NOMO-1 (cell line): ENCODE measurements around the gene RAB7B.

ENCODE experiments used
- DNase-seq, 2 experiments: peaks; one replicate each; lab custom pipeline; 2025; ENCODE audit not compliant: unreplicated experiment in 2 of 2; lab: John Stamatoyannopoulos, UW

RAB7B gene

GRCh38 chr1:205975387-205975998 lies 27.7 kb downstream of the RAB7B start:
- no peak for DNase-seq

GRCh38 chr1:205974712-205975111 lies 28.5 kb downstream of the RAB7B start:
- no peak for DNase-seq

GRCh38 chr1:205973377-205974232 lies 29.6 kb downstream of the RAB7B start:
- no peak for DNase-seq

- no peak for DNase-seq
Observed at GRCh38 chr1:205972491-205973168, 30.6 kb downstream of the RAB7B start.

- no peak for DNase-seq
Observed at GRCh38 chr1:205972081-205972480, 31.1 kb downstream of the RAB7B start.

GRCh38 chr1:205971082-205971481 lies 32.1 kb downstream of the RAB7B start:
- no peak for DNase-seq

DNA sequence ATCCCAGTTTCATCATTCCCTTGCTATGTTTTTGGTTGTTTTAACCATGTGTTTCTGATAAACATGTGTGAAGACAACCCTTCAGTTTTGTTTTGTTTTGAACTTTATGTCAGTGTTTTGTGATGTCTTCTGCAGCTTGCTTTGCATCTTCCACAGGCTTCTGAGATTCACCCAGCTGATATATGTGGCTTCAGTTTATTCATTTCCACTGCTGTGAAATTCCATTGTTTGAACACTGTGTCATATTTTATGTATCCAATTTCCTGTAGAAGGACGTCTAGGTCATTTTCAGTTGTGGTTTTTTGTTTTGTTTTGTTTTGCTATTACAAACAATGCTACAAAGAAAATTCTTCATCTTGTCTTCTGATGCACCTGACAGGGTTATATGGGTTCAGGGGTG lies 32.7 kb downstream of the RAB7B start:
- no peak for DNase-seq

GRCh38 chr1:205969229-205969628 lies 34.0 kb downstream of the RAB7B start:
- DNase-seq: no peak

- no peak for DNase-seq
Observed at GRCh38 chr1:205967554-205968335, 35.5 kb downstream of the RAB7B start.

DNA sequence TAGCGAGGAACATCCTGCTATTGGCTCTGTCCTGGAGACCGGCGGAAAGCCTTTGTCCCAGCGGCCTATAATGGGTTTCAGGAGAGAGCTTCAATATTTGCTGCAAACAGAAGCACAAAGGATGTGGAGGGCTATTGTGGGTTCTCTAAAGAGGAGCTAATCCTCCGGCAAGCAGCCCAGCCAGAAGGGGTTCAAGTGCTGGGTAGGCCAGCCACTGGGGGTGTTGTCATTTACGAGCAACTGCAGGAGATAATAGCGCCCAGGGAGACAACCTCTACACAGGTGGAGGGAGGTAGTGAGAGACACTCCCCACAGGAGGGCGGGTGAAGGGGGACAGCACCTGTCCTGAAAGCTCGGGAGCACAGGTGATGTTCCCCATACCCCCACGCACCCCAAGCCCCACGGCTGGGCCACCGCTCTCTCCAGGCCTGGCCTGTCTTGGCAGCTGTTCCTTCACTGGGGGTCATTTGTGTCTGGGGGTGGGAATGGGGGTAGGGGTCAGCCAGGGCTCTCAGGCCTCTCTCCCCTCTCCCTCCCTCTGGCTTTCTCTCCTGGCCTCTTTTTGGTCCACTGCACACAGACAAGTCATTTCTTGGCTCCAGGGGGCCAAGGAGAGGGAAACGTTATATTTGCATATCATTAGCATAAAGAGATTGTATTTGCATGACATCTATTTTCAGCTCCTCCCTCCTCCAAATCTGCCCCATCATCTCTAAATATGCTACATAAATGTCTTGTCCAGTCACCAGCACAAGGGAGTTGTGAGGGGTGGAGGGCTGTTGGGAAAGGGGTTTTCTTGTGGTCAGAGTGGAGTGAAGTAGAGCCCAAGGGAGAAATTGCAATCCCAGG lies 37.9 kb downstream of the RAB7B start:
- DNase-seq: no peak

DNA sequence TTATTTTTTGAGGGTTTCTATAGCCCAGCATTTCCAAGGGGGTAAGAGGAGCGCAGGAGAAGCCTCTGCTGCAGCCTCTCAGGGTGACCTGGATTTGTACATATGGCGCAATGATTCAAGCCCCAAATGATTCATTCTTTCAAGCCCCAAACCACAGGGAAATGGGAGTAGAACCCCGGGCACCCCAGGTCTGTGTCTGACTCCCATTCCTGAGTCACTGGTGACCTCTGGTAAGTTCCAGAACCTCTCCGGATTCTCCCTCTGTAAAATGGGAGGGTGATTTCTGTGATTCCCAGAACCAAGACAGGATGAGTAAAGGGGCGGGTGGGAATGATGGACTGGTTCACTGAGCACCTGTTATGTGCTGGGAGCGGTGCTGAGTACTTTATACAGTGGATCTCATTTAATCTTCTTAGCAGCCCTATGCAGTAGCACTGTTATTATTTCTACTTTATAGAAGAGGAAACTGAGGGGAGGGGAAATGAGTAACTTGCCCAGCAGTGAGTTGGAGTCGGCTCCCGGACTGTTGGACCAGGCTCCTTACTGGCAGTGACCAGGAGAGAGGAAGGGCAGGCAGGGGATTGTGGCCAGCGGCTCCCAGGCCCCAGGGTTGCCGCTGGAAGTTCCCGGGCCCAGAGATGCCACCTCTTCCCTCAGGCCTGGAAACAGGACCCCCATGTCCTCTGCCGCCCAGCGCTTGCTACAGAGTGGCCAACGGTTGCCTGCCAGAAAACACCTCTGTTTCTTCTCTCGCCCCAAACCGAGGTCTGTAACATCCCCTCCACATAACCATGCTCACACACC lies 39.6 kb downstream of the RAB7B start:
- no peak for DNase-seq

DNA sequence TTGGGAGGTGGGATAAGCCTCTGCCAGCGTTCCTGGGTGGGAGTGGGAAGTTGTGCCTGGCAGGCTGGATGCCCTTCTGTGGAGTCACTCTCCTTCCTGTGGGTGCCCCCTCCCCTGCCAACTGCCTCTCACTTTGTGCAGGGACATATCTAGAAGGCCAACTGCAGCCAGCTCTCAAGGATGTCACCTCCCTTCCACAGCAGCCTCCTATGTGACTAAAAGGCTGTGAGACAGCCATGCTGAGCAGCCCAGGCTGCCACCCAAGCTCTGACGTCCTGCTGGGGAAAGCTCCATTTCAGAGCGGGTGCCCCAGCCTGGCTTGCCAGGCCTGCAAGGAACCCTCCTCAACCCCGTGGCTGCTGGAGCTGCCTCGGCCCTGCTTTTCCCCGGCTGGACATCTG lies 40.4 kb downstream of the RAB7B start:
- DNase-seq: no peak

DNA sequence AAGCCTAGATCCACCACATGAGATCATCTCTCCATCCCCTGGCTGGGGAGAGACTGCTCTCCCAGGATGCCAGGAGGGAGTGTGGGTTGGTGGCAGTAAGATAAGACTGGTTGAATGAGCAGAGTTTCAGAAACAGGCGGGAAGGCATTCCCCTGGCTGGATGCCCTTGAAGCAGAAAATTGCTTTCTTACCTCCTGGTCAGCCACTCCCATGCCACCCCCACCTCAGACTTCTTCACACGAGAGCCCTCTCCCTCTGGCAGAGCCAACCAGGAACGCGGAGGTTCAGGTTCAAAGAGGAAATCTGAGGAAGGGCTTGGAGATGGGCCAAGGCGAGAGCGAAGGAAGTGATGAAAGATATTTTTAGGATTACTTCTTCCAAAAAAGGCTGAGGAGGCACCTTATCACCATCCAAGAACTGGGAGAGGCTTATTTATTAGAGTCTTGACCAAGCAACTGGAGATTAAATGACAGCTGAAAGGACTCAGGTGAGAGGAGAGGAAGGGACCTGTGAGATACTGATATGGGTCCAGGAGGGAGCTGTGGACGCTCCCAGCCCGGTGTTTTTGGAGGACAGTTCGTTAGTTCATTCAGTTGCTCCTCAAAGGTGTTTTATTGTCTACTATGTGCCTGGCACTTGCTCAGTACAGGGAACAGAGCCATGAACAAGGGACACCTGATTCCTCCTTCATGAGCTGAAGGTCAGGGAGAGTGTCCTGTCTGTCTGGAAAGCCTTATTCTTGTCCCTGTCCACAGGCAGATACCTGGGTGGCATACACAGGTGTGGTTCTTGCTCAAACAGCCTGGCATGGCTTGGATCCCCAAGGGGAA lies 41.0 kb downstream of the RAB7B start:
- DNase-seq: no peak

DNA sequence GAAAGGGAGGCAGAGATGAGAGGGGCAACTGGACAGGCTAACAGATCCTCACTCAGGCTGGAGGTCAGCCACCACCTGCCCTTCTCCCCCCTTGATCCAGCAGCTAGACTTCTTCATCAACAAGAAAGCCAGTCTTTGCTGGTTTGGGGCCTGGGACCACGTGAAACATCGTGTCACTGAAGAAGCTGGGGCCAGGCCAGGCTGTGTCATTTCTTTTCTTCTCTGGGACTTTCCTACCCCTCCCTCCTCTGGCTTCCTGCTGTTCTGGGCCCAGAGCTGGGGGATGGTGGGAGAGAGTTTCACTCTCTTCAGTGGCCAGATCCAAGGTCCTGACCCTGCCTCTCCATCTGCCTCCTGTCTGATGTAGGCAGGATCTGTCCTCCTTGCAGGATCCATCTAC lies 41.8 kb downstream of the RAB7B start:
- DNase-seq: no peak

- DNase-seq: no peak
Observed at GRCh38 chr1:205959789-205960188, 43.4 kb downstream of the RAB7B start.

- no peak for DNase-seq
Observed at GRCh38 chr1:205955499-205955898, 47.7 kb downstream of the RAB7B start.

- DNase-seq: no peak
Observed at GRCh38 chr1:205954819-205955404, 48.3 kb downstream of the RAB7B start.

DNA sequence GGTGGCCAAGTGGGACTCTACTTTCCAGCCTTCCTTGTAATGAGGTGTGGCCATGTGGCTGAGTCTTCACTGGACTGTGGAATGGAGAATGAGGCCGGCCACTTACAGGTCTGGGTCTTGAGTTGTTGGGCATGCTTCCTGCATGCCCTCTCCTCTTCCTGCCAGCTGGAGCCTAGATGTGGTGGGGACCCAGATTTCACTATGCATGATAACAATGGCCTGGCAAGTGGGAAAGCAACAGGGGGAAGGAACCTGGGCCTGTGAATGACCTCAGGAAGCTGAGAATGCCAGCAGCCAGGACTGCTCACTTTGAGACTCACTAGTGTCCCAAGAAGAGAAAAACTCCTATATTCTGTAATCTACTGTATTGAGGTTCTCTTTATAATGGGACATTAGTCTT lies 51.4 kb downstream of the RAB7B start:
- DNase-seq: no peak
